Activated CD4-positive, alpha-beta T cell treated with anti-CD3 and anti-CD28 coated beads for 24 hours (primary cell): ENCODE results near the gene GCKR.
"Not testable (repeated sequence)": the region's sequence is repeated elsewhere in the genome, so short reads cannot be mapped to it uniquely, and the experiment has no call there.

ENCODE experiments used
- DNase-seq, 2 donors: peaks; one replicate each; pipeline ENCODE4 v3.0.0-alpha.2; 2020; ENCODE audit warnings: low read depth in 2 of 2

Gene GCKR

GRCh38 chr2:27507293-27507692 lies 10.7 kb downstream of the GCKR start:
- DNase-seq: no peak

GRCh38 chr2:27509326-27509725 lies 12.7 kb downstream of the GCKR start:
- no peak for DNase-seq

GRCh38 chr2:27518113-27518781 lies 21.6 kb downstream of the GCKR start:
- no peak for DNase-seq

- DNase-seq: no peak
Measured at GRCh38 chr2:27518782-27519113, 22.1 kb downstream of the GCKR start.

GRCh38 chr2:27520316-27520715 lies 23.7 kb downstream of the GCKR start:
- no peak for DNase-seq

- no peak for DNase-seq
Measured at GRCh38 chr2:27522400-27522945, 25.8 kb downstream of the GCKR start.

GRCh38 chr2:27527182-27527581 lies 30.5 kb downstream of the GCKR start:
- DNase-seq: no peak

GRCh38 chr2:27531983-27532382 lies 35.3 kb downstream of the GCKR start:
- no peak for DNase-seq

GRCh38 chr2:27537287-27537686 lies 40.6 kb downstream of the GCKR start:
- DNase-seq: no peak

GRCh38 chr2:27538839-27539450 lies 42.3 kb downstream of the GCKR start:
- DNase-seq: not testable (repeated sequence)

GRCh38 chr2:27539649-27540048 lies 43.0 kb downstream of the GCKR start:
- DNase-seq: not testable (repeated sequence)

- no peak for DNase-seq
Measured at GRCh38 chr2:27544143-27544821, 47.6 kb downstream of the GCKR start.

GRCh38 chr2:27545348-27546141 lies 48.9 kb downstream of the GCKR start:
- no peak for DNase-seq

GRCh38 chr2:27549303-27549702 lies 52.7 kb downstream of the GCKR start:
- no peak for DNase-seq

- no peak for DNase-seq
Measured at GRCh38 chr2:27551514-27551913, 54.9 kb downstream of the GCKR start.

- no peak for DNase-seq
Measured at GRCh38 chr2:27552941-27553340, 56.3 kb downstream of the GCKR start.

GRCh38 chr2:27554451-27554850 lies 57.8 kb downstream of the GCKR start:
- DNase-seq: not testable (repeated sequence)

- DNase-seq: no peak
Measured at GRCh38 chr2:27559228-27559627, 62.6 kb downstream of the GCKR start.

- no peak for DNase-seq
Measured at GRCh38 chr2:27561060-27561459, 64.4 kb downstream of the GCKR start.

- DNase-seq: no peak
Measured at GRCh38 chr2:27566628-27567027, 70.0 kb downstream of the GCKR start.

- DNase-seq: no peak
Measured at GRCh38 chr2:27569398-27569797, 72.8 kb downstream of the GCKR start.

GRCh38 chr2:27571197-27571596 lies 74.6 kb downstream of the GCKR start:
- no peak for DNase-seq
